ENCODE measurements around the gene NFYA. TPM values are rescaled to one million over a fixed set of nuclear protein-coding genes. Genes with fewer than 3 reads are reported as not detected.

The NFYA gene
- total RNA-seq, 1 donor from 2014 or later, result 47.9 TPM

DNA sequence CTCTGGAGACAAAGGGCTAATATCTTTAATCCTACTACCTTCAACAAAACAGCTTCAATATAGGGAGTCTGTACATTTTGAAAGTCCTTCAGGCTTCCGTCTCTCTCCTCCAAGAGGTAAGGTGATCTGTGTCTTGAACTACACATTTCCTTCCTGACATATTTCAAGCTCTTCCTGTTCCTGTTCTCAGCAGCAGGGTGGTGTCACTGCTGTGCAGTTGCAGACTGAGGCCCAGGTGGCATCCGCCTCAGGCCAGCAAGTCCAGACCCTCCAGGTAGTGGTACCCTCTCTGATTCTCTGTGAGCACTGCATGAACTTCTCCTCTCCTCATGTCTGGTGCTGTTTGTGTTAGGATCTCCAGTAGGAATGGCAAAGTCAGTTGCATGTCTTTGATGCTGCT lies 7.8 kb downstream of the NFYA start:
- no peak for DNase-seq (ENCODE audit: low spot score)
- peaks cover 2% of the 10 kb centered on the region for H3K4me1 Mint-ChIP-seq
- H3K27me3 Mint-ChIP-seq (ENCODE audit: insufficient read depth, low read depth), result no peaks in the 10 kb centered on the region
- Histone ChIP-seq H3K4me3 (no peak overlapping the region), H3F3A (ENCODE audit: low read depth) (no peaks in the 10 kb centered on the region), H3K27ac (no peak overlapping the region), H3K36me3 (peaks cover 22% of the 10 kb centered on the region), H2AFZ (replicated peaks) (no peak overlapping the region), H3K4me2 (no peak overlapping the region), H3K79me2 (ENCODE audit: low read depth) (peaks cover 99% of the 10 kb centered on the region), H3K4me1 (peaks cover 13% of the 10 kb centered on the region), H3K9ac (no peak overlapping the region), H3K9me3 (ENCODE audit: low read depth) (no peaks in the 10 kb centered on the region), H3K27me3 (no peaks in the 10 kb centered on the region), H4K20me1 (ENCODE audit: low read depth) (peaks cover 77% of the 10 kb centered on the region)
- no peaks in the 10 kb centered on the region for H3K9me3 Mint-ChIP-seq
- TF ChIP-seq EZH2 (IDR thresholded peaks at IDR 0.05) (no peak), EZH2phosphoT487 (IDR thresholded peaks at IDR 0.05) (no peak)
- TF ChIP-seq, protein P1, sequence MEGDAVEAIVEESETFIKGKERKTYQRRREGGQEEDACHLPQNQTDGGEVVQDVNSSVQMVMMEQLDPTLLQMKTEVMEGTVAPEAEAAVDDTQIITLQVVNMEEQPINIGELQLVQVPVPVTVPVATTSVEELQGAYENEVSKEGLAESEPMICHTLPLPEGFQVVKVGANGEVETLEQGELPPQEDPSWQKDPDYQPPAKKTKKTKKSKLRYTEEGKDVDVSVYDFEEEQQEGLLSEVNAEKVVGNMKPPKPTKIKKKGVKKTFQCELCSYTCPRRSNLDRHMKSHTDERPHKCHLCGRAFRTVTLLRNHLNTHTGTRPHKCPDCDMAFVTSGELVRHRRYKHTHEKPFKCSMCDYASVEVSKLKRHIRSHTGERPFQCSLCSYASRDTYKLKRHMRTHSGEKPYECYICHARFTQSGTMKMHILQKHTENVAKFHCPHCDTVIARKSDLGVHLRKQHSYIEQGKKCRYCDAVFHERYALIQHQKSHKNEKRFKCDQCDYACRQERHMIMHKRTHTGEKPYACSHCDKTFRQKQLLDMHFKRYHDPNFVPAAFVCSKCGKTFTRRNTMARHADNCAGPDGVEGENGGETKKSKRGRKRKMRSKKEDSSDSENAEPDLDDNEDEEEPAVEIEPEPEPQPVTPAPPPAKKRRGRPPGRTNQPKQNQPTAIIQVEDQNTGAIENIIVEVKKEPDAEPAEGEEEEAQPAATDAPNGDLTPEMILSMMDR (IDR thresholded peaks at IDR 0.05), result no peak
- H3K27ac Mint-ChIP-seq, result no peak overlapping the region
- H3K36me3 Mint-ChIP-seq, result peaks cover 23% of the 10 kb centered on the region
- H3K4me3 Mint-ChIP-seq, result no peak overlapping the region

DNA sequence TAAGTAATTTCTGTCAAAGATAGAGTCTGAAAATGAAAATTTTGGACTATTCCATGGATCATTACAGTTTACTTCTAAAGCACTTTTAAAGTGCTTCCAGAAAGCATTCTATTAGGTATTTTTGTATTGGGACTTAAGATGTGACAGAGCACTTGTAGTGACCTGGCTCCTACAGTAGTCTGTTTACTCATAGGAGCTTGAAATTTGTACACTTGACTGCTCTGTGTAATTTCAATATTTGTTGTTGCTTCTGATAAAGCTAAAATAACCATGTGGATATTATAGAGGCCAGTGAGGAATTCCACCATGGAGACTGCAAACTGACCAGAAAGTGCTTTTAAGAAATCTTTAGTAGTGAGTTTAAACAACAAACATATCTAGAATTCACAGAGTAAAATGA lies 10.3 kb downstream of the NFYA start:
- H3K27ac ChIP-seq, result no peak overlapping the region
- H3K4me1 ChIP-seq, result no peaks in the 10 kb centered on the region
- no peak overlapping the region for H3K27ac Mint-ChIP-seq
- H3K36me3 Mint-ChIP-seq, result peaks cover 29% of the 10 kb centered on the region
- no peak for DNase-seq (ENCODE audit: low spot score)
- H3K79me2 ChIP-seq (ENCODE audit: low read depth), result peaks cover 98% of the 10 kb centered on the region
- TF ChIP-seq EZH2 (IDR thresholded peaks at IDR 0.05), result no peak
- TF ChIP-seq EZH2phosphoT487 (IDR thresholded peaks at IDR 0.05), result no peak
- TF ChIP-seq, protein P1 (IDR thresholded peaks at IDR 0.05), result no peak
- no peak overlapping the region for H3K4me3 ChIP-seq
- H3K4me1 Mint-ChIP-seq, result no peaks in the 10 kb centered on the region
- H3K9ac ChIP-seq, result no peak overlapping the region
- peaks cover 33% of the 10 kb centered on the region for H3K36me3 ChIP-seq
- no peaks in the 10 kb centered on the region for H3F3A ChIP-seq (ENCODE audit: low read depth)
- H4K20me1 ChIP-seq (ENCODE audit: low read depth), result peaks cover 59% of the 10 kb centered on the region
- peaks cover 2% of the 10 kb centered on the region for H3K27me3 Mint-ChIP-seq (ENCODE audit: insufficient read depth, low read depth)
- H3K9me3 Mint-ChIP-seq, result no peaks in the 10 kb centered on the region
- H3K27me3 ChIP-seq, result no peaks in the 10 kb centered on the region
- no peak overlapping the region for H3K4me3 Mint-ChIP-seq
- no peaks in the 10 kb centered on the region for H3K9me3 ChIP-seq (ENCODE audit: low read depth)
- H3K4me2 ChIP-seq, result no peak overlapping the region
- H2AFZ ChIP-seq (replicated peaks), result no peak overlapping the region

DNA sequence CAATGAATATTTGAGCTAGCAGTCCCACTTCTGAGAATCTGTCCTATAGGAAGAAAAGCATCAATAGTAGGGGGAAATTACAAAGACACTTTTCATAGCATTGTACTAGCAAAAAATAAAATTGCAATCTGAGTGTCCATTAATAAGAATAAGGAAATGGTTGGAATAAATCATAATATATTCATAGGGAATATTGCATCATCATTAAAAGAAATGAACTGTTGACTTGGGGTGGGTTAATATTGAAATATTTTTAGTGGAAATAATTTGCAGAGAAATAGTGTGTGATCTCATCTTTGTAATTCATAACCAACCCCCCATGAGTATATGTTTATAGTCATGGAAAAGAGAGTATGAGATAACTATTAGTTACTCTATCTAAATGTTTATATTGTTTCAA lies 12.4 kb downstream of the NFYA start:
- no peaks in the 10 kb centered on the region for H3K9me3 ChIP-seq (ENCODE audit: low read depth)
- peaks cover 77% of the 10 kb centered on the region for H3K79me2 ChIP-seq (ENCODE audit: low read depth)
- no peak overlapping the region for H3K4me3 ChIP-seq
- no peak overlapping the region for H3K9ac ChIP-seq
- Mint-ChIP-seq H3K27ac (no peak overlapping the region), H3K9me3 (no peaks in the 10 kb centered on the region), H3K4me3 (no peak overlapping the region), H3K4me1 (no peaks in the 10 kb centered on the region), H3K36me3 (peaks cover 34% of the 10 kb centered on the region), H3K27me3 (ENCODE audit: insufficient read depth, low read depth) (peaks cover 2% of the 10 kb centered on the region)
- no peaks in the 10 kb centered on the region for H3K4me1 ChIP-seq
- no peak overlapping the region for H3K4me2 ChIP-seq
- H3K27ac ChIP-seq, result no peak overlapping the region
- TF ChIP-seq EZH2 (IDR thresholded peaks at IDR 0.05), result no peak
- TF ChIP-seq, protein P1 (IDR thresholded peaks at IDR 0.05), result no peak
- TF ChIP-seq EZH2phosphoT487 (IDR thresholded peaks at IDR 0.05), result no peak
- no peak overlapping the region for H2AFZ ChIP-seq (replicated peaks)
- H3F3A ChIP-seq (ENCODE audit: low read depth), result no peaks in the 10 kb centered on the region
- H3K27me3 ChIP-seq, result no peaks in the 10 kb centered on the region
- peaks cover 49% of the 10 kb centered on the region for H4K20me1 ChIP-seq (ENCODE audit: low read depth)
- peaks cover 30% of the 10 kb centered on the region for H3K36me3 ChIP-seq
- DNase-seq (ENCODE audit: low spot score), result no peak
